GM18526 (cell line): ENCODE results near the gene TTLL13.
A peak's percentile ranks its signal among the peaks of the same experiment; 100 is the strongest.

Experiments
- POLR2A ChIP-seq: IDR thresholded peaks from 3 replicates; pipeline ENCODE4 v1.6.1; 2011; ENCODE audit not compliant: insufficient read length; ENCODE audit errors: extremely low read depth

Gene TTLL13

GRCh38 chr15:90249203-90249863, at the start of gene TTLL13:
Gene TTLL13 (plus strand): TSS chr15:90249556. CDS start chr15:90250631, 1,075 bp downstream.
- TF ChIP-seq POLR2A = no peak

- no peak for TF ChIP-seq POLR2A
Measured at GRCh38 chr15:90200534-90201129, 48.7 kb upstream of the TTLL13 start.

- peak; percentile 76 for TF ChIP-seq POLR2A
Measured at GRCh38 chr15:90201130-90201943, 48.0 kb upstream of the TTLL13 start, which contains the start of gene SEMA4B. Gene SEMA4B (plus strand): TSS chr15:90201330. CDS start chr15:90201579, 249 bp downstream.

GRCh38 chr15:90201944-90202375, 47.4 kb upstream of the TTLL13 start:
- TF ChIP-seq POLR2A = no peak

- no peak for TF ChIP-seq POLR2A
Measured at GRCh38 chr15:90202929-90203328, 46.4 kb upstream of the TTLL13 start.

- TF ChIP-seq POLR2A = no peak
Measured at GRCh38 chr15:90203473-90203872, 45.9 kb upstream of the TTLL13 start.

- TF ChIP-seq POLR2A = no peak
Measured at GRCh38 chr15:90203922-90204321, 45.4 kb upstream of the TTLL13 start.

GRCh38 chr15:90205050-90205848, 44.1 kb upstream of the TTLL13 start:
- TF ChIP-seq POLR2A = no peak

- no peak for TF ChIP-seq POLR2A
Measured at GRCh38 chr15:90205886-90206285, 43.5 kb upstream of the TTLL13 start.

- TF ChIP-seq POLR2A = no peak
Measured at GRCh38 chr15:90207252-90207651, 42.1 kb upstream of the TTLL13 start.

- TF ChIP-seq POLR2A = no peak
Measured at GRCh38 chr15:90208356-90208755, 41.0 kb upstream of the TTLL13 start.

GRCh38 chr15:90209591-90209990, 39.8 kb upstream of the TTLL13 start:
- TF ChIP-seq POLR2A = no peak

- TF ChIP-seq POLR2A = no peak
Measured at GRCh38 chr15:90210593-90210992, 38.8 kb upstream of the TTLL13 start.

- no peak for TF ChIP-seq POLR2A
Measured at GRCh38 chr15:90211009-90211408, 38.3 kb upstream of the TTLL13 start.

GRCh38 chr15:90211440-90212143, 37.8 kb upstream of the TTLL13 start:
- TF ChIP-seq POLR2A = no peak
